Cardiac muscle cell (in vitro differentiated cells and primary cell): Measurements from ENCODE around the gene MOBP. TPM values are rescaled to one million over a fixed set of nuclear protein-coding genes. Genes with fewer than 3 reads are reported as not detected.

Source experiments
- DNase-seq, 2 donors: peaks; one replicate each; pipeline versions ENCODE4 v3.0.0 to v3.0.0-alpha.2; 2010 to 2017; ENCODE audit warnings: low read depth in 1 of 2, low spot score in 1 of 2
- H3K27ac ChIP-seq: fragments of 200-600 bp; sonication (generic); 2 replicates; pipeline ENCODE4 v1.5.1; 2016
- H3K27me3 ChIP-seq: fragments of 200-600 bp; sonication (generic); 2 replicates; pipeline ENCODE4 v1.6.0; 2016; ENCODE audit warnings: control low read depth
- H3K36me3 ChIP-seq: fragments of 200-600 bp; sonication (generic); 2 replicates; pipeline ENCODE4 v1.5.1; 2016; ENCODE audit warnings: control low read depth
- H3K4me1 ChIP-seq: fragments of 200-600 bp; sonication (generic); 2 replicates; pipeline ENCODE4 v1.8.1; 2017; ENCODE audit warnings: low read depth, mild to moderate bottlenecking, mixed run types
- H3K4me3 ChIP-seq: fragments of 200-600 bp; sonication (generic); 2 replicates; pipeline ENCODE4 v1.5.1; 2016; ENCODE audit warnings: mild to moderate bottlenecking
- H3K9me3 ChIP-seq: fragments of 200-600 bp; sonication (generic); 2 replicates; pipeline ENCODE4 v1.5.1; 2017; ENCODE audit warnings: low read depth, mild to moderate bottlenecking, control low read depth
- polyA plus RNA-seq: library from polyadenylated mRNA; unstranded; fragments of >200 nt; fragmentation: Nextera tagmentation; extraction: Ambion mirVana; gene quantifications from 2 replicates; pipeline ENCODE4 v1.2.1, GENCODE V29; 2016
- total RNA-seq: library from RNA; depleted of rRNA; stranded (reverse); fragments of >200 nt; gene quantifications from 2 replicates; pipeline ENCODE4 v1.2.3, GENCODE V29; 2016
- TF ChIP-seq, protein P1 (sequence below): IDR thresholded peaks from 2 replicates; pipeline ENCODE4 v1.5.1; 2012; ENCODE audit warnings: low read depth, mild to moderate bottlenecking, low read length

The MOBP gene
- total and polyA plus RNA-seq, 2 experiments from 2014 or later, result not detected

DNA sequence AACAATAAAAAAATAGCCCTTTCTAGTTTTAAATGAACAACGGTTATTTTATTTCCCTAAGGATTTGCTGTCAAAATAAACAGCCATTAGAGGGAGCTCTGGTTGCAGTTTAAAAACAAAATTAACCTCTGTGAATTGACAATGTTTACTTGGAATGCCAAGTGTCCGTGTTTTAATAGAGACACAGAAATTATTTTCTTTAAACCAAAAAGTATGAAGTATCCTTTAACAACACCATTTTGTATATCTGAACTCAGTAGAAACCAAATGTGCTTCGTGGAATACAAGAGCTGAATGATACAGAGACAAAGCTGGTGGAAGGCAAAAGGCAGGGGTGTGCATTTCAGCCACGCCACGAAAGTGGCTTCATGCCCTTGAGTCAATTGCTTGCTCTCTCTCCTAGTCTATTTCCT lies 74.4 kb downstream of the MOBP start:
- peak; percentile 26 to 50 for DNase-seq
- TF ChIP-seq, protein P1, sequence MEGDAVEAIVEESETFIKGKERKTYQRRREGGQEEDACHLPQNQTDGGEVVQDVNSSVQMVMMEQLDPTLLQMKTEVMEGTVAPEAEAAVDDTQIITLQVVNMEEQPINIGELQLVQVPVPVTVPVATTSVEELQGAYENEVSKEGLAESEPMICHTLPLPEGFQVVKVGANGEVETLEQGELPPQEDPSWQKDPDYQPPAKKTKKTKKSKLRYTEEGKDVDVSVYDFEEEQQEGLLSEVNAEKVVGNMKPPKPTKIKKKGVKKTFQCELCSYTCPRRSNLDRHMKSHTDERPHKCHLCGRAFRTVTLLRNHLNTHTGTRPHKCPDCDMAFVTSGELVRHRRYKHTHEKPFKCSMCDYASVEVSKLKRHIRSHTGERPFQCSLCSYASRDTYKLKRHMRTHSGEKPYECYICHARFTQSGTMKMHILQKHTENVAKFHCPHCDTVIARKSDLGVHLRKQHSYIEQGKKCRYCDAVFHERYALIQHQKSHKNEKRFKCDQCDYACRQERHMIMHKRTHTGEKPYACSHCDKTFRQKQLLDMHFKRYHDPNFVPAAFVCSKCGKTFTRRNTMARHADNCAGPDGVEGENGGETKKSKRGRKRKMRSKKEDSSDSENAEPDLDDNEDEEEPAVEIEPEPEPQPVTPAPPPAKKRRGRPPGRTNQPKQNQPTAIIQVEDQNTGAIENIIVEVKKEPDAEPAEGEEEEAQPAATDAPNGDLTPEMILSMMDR, result peak; percentile 68
- H3K4me1 ChIP-seq, result no peaks in the 10 kb centered on the region
- no peaks in the 10 kb centered on the region for H3K9me3 ChIP-seq
- no peaks in the 10 kb centered on the region for H3K36me3 ChIP-seq
- no peaks in the 10 kb centered on the region for H3K27me3 ChIP-seq
- no peak overlapping the region for H3K27ac ChIP-seq
- H3K4me3 ChIP-seq, result no peak overlapping the region

GRCh38 chr3:39542588-39542988 lies 75.1 kb downstream of the MOBP start:
- Histone ChIP-seq H3K9me3 (no peaks in the 10 kb centered on the region), H3K4me1 (no peaks in the 10 kb centered on the region), H3K4me3 (no peak overlapping the region), H3K36me3 (no peaks in the 10 kb centered on the region), H3K27me3 (no peaks in the 10 kb centered on the region), H3K27ac (no peak overlapping the region)
- TF ChIP-seq, protein P1, result no peak
- DNase-seq, result no peak

DNA sequence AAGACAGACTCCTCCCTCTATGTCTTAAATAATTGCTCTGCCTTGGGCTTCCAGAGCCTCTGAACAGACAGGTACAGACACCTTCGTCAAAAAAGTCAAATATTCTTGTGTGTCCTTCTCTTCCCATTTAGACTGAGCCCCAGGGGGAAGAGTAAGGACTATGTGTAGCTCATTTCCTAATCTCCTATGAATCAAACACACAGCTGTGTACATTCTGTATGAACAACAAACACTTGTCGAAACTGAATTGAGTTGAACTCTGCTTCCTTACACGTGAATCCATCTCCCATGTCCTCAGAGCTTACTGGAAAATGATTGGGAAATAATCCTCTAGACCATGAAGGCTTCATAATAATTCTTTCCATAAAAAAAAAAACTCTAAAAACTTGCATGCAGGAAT lies 80.8 kb downstream of the MOBP start:
- H3K4me1 ChIP-seq, result no peaks in the 10 kb centered on the region
- no peaks in the 10 kb centered on the region for H3K36me3 ChIP-seq
- DNase-seq, result peak in 1 of 2 donors; percentile 48
- H3K9me3 ChIP-seq, result no peaks in the 10 kb centered on the region
- TF ChIP-seq, protein P1, result no peak
- H3K27ac ChIP-seq, result no peak overlapping the region
- no peak overlapping the region for H3K4me3 ChIP-seq
- H3K27me3 ChIP-seq, result no peaks in the 10 kb centered on the region

DNA sequence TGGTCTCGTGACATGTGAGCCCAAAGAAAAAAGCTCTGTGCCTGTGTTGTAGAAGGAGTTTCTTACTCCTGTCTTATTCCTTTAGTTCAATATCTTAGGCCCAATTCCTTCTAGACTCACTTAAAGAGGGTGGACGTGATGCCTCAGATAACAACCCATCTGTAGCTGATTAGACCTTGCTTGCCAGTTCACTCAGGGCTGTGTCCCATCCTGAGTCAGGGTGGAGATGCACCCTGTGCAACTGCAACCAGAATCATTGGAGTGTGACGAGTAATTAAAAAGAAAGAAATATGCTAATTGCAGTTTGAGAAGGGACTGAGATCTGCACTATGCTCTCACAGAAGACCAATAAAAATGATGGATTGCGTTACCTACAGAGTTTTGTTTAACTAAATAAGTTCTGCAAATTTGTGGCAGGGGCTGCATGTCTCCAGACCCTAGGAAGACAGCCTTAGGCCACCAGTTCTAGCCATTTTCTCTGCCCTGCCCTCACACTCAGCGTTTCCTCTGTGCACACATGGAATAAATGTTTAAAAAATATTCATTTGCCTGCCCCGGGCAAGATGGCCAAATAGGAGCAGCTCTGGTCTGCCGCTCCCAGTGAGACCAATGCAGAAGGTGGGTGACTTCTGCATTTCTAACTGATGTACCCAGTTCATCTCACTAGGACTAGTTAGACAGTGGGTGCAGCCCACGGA lies 83.0 kb downstream of the MOBP start:
- no peak overlapping the region for H3K4me3 ChIP-seq
- TF ChIP-seq, protein P1, result no peak
- DNase-seq, result no peak
- H3K9me3 ChIP-seq, result no peaks in the 10 kb centered on the region
- H3K36me3 ChIP-seq, result no peaks in the 10 kb centered on the region
- H3K27me3 ChIP-seq, result no peaks in the 10 kb centered on the region
- no peak overlapping the region for H3K27ac ChIP-seq
- H3K4me1 ChIP-seq, result no peaks in the 10 kb centered on the region

Other genes with a start within 250 kb of the MOBP start
- 0.48 and 0.56 TPM in 2 replicates for gene CX3CR1, start 187.6 kb upstream of the MOBP start, total RNA-seq
- gene CX3CR1, start 187.6 kb upstream of the MOBP start, polyA plus RNA-seq, result 1.4 and 2.6 TPM in 2 replicates
- gene CCR8, start 138.0 kb upstream of the MOBP start, total RNA-seq, result not detected in 2 replicates
- gene CCR8, start 138.0 kb upstream of the MOBP start, polyA plus RNA-seq, result not detected in 2 replicates
- gene SLC25A38, start 84.3 kb upstream of the MOBP start, total RNA-seq, result 29.6 and 31.0 TPM in 2 replicates
- gene SLC25A38, start 84.3 kb upstream of the MOBP start, polyA plus RNA-seq, result 21.3 and 29.1 TPM in 2 replicates
- 1,073 and 1,090 TPM in 2 replicates for gene RPSA, start 61.0 kb upstream of the MOBP start, total RNA-seq
- gene RPSA, start 61.0 kb upstream of the MOBP start, polyA plus RNA-seq, result 329 and 344 TPM in 2 replicates